Measurements from ENCODE around the gene PHRF1. TPM values are rescaled to one million over a fixed set of nuclear protein-coding genes. Genes with fewer than 3 reads are reported as not detected.

The PHRF1 gene, protein sequence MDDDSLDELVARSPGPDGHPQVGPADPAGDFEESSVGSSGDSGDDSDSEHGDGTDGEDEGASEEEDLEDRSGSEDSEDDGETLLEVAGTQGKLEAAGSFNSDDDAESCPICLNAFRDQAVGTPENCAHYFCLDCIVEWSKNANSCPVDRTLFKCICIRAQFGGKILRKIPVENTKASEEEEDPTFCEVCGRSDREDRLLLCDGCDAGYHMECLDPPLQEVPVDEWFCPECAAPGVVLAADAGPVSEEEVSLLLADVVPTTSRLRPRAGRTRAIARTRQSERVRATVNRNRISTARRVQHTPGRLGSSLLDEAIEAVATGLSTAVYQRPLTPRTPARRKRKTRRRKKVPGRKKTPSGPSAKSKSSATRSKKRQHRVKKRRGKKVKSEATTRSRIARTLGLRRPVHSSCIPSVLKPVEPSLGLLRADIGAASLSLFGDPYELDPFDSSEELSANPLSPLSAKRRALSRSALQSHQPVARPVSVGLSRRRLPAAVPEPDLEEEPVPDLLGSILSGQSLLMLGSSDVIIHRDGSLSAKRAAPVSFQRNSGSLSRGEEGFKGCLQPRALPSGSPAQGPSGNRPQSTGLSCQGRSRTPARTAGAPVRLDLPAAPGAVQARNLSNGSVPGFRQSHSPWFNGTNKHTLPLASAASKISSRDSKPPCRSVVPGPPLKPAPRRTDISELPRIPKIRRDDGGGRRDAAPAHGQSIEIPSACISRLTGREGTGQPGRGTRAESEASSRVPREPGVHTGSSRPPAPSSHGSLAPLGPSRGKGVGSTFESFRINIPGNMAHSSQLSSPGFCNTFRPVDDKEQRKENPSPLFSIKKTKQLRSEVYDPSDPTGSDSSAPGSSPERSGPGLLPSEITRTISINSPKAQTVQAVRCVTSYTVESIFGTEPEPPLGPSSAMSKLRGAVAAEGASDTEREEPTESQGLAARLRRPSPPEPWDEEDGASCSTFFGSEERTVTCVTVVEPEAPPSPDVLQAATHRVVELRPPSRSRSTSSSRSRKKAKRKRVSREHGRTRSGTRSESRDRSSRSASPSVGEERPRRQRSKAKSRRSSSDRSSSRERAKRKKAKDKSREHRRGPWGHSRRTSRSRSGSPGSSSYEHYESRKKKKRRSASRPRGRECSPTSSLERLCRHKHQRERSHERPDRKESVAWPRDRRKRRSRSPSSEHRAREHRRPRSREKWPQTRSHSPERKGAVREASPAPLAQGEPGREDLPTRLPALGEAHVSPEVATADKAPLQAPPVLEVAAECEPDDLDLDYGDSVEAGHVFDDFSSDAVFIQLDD (N-terminal part only)
- total RNA-seq, result 25.4 TPM

DNA sequence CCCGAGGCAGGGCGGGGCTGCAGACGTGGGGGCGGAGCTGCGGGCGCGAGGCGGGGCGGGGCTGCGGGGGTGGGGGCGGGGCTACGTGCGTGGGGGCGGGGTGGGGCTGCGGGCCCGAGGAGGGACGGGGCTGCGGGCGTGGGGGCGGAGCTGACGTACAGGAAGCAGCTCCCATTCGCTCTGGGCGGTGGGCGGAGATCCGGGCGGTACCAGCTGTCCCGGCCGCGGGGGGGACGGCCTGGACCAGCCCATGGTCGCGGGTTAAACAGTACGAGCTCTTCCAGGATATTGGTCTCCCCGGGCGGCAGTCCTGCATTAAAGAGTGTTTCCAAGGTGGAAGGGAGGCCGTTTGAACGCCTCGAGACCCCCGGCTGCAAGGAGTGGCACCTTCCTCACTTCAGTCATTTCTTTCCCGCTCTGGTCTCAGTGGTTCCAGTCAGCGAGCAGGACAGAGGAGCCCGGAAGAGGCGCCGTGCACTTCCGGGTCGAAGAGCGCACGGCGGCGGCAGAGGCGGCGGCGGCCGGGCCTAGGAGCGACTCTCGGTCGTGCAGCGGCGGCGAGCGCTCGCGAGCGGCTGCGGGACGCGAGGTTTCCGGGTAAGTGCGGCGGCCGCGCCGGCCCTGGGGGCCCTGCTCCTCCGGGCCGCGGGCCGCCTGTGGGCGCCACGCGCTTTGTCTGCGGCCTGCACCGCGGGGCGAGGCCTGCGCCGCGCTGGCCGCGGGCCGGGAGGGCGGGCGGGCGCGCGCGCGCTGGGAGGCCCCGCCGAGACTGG is at the start of gene PHRF1:
Gene PHRF1, plus strand, starts transcription at position 475 of the 773 bp plus-strand sequence. CDS start 5,043 bp downstream, outside the sequence.
- peak; percentile 96 for DNase-seq (ENCODE audit: low spot score)
- ATAC-seq, result peak; percentile 77

DNA sequence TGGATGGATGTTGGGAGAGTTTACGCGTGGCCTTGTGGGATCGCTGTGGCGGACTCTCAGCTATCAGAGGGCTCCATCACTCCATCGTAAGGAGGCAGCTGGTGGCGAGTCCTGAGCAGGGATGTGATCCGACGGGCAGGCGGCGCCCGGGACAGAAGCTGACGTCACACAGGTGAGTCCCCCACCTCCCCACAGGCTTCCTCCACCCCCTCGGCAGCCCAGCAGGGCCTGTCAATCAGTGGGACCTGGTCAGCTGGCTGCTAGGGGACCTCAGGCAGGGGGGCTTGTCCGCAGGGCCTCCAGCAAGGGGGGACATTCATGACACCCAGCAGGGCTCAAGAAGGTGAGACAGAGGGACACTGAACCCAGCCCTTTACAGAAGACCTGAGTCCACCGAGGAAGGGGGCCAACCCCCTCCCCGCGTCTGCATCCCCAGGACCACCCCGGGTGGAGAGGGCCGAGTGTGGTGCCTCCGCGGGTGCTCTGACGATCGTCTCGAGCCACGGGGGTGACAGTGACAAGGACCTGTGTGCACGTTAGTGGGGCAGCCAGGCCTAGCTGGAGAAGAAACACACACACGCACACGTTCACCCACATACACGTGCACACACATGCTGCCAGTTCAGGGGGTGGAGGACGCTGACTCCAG is 48.0 kb upstream of the PHRF1 start:
- ATAC-seq (no peak), DNase-seq (ENCODE audit: low spot score) (no peak)

DNA sequence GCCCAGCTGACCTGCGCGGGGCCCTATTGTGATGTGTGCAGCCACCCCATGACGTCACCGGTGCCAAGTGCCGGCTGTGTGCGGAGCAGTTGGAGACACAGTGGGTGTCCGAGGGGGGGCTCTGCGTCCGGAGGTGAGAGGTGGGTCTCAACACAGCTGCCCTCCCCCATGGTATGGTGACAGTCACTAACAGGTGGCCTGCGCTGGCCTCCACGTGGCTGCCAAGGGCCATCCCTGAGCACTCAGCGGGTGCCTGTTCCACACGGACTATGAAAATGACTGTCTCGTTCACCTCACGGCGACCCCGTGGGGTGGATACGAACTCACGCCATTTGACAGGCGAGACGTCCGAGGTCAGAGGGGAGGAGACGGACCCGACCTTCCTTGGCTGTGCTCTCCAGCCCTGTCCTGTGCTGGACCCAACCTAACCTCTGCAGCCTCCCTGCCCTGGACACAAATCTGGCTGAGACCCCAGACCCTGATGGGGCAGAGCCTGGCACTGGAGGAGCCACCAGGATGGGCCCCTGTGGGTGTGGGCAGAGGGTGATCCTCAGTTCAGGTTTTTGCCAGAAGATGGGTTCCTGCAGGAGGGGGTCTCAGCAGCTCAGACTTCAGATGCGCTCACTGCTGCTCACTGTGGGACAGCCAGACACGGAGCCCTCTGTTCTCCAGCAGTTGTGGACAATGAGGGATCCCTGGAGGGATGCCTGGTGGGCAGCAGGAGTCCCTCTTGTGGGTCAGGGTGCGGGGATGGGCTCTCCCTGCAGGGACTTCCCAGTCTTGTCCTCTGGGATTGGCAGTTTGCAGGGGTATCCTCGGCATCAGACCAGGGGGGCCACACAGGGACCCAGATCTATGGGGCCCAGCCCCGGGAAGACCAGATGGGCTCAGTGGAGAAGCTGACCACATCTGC is 47.2 kb upstream of the PHRF1 start:
- DNase-seq (ENCODE audit: low spot score) (peak; percentile 44), ATAC-seq (peak; percentile 5)

DNA sequence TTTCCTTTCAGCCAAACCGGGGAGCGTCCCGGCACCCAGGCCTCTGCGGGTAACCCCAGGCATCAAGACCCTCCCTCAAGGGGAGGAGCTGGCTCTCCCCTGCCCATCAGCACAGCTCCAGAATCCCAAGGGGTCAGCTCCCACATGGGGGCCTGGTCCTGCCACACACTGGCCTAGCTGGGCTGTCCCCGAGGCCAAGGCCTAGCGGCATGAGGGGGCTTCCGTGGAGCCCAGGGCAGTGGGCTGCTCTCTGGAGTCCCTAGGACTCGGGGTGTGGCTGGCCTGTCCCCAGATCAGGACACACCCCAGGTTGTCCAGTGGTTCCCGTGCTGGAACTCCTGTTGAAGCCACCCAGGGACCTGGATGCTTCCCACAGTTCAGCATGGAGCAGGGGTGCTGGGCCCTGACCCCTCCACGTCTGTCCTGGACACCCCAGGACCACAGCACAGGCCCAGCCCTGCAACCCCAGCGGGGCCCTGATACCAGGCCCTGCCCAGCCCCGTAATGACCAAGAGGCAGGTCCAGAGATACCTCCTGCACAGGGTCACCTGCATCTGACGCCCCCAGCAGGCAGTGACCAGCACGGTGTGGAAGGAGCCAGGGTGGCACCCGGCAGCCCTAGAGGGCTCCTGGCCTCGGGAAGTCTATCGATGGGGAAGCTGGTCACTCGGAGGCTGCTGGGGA is 46.4 kb upstream of the PHRF1 start:
- ATAC-seq (no peak), DNase-seq (ENCODE audit: low spot score) (peak; percentile 42)

DNA sequence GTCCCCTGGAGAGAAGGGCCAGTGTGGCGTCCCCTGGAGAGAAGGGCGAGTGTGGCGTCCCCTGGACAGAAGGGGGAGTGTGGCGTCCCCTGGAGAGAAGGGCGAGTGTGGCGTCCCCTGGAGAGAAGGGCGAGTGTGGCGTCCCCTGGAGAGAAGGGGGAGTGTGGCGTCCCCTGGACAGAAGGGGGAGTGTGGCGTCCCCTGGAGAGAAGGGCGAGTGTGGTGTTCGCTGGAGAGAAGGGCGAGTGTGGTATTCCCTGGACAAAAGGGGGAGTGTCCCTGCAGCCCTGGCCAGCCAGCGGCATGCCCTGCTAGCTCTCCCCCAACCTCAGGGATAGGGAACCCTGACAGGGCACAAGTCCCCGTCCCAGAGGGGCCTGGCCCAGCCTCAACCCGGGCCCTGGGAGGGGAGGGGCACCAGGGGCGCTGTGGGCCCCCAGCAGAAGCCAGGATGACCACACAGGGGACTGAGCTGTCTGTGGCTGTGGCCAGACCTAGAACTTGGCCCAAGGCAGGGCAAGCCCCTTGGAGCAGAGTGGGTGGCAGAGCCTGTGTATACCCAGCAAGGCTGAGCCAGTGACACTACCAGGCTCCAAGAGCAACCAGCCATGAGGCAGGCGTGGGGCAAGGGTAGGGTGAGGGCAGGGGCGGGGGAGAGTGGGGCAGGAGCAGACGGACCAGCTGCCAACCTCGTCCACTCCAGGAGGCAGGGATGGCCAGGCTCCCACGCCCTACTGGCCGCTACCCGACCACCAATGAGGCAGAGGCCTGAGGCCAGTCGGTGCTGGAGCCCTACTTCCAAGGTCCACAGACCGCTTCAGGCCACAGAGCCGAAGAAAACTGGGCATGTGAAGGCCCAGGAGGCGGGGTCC is 45.1 kb upstream of the PHRF1 start:
- ATAC-seq (no peak), DNase-seq (ENCODE audit: low spot score) (peak; percentile 44)

DNA sequence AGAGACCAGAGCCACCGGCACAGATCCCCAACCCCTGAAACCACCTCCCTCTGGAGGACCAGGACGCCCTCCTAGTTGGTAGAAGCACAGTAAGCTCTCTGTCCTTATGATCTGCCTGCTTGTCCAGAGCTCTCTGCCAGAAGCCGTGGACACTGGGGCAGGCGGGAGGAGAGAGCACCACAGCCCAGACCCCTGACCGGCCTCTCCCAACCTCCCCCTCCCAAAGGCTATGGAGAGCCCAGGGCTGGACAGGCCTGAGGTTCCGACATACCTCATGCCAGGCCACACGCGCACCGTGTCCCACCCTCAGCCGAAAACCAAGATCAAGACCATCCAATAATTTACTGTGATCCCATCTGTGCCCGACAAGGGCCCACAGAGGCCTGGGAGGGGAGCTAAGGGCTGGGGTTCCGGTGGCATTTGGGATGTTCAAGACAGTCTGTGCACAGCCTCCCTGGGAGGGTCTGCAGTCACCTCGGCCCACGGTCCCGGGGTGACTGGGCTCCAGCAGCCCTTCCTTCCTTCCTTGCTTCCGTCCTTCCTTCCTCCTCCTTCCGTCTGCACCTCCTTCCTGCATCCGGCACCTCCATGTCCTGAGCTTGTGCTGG is 44.2 kb upstream of the PHRF1 start:
- peak; percentile 42 for DNase-seq (ENCODE audit: low spot score)
- ATAC-seq, result no peak

DNA sequence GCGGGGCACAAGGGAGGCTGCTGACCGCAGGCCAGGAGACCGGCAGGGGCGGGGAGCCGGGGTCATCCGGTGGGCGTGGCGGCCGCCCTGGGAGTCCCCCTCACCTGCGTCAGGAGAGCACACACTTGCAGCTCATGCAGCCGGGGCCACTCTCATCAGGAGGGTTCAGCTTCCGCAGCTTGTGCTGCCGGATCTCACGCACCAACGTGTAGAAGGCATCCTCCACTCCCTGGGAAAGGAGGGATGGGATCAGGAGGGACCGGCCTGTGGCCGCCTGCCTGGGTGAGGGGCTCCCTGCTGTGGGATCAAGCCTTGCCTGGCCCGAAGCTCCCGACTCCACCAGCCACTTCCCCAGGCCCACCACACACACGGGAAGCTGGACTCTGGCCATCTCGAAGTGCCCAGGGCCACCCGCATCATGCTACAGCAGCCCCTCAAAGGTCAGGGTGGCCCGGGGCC is 43.7 kb upstream of the PHRF1 start:
- ATAC-seq, result no peak
- peak; percentile 43 for DNase-seq (ENCODE audit: low spot score)

DNA sequence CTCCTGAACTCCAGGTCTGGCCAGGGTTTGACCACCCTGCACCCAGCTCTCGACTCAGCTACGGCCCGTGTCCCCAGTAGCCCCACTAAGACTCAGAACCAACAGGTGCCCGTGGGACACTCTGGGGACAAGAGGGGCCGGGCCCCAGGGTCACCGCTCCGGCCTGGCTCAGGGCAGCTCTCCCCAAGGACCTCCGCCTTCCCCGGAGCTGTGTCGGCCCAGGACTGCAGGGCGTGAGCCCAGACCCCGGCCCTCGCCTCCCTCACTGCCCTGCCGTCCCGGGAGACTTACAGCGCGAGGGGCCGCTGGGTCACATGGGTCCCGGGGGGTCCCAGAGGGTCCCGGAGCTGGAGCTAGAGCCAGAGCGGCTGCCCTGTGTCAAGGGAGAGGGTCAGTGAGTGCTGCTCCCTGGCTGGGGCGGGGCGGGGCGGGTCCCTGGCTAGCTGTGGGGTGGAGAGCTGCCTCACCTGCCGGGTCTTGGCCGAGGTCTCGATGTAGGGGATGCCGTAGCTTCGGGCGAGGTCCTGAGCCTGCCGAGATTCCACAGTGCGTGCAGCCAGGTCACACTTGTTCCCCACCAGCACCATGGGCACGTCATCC is 43.2 kb upstream of the PHRF1 start:
- ATAC-seq (no peak), DNase-seq (ENCODE audit: low spot score) (peak; percentile 49)

DNA sequence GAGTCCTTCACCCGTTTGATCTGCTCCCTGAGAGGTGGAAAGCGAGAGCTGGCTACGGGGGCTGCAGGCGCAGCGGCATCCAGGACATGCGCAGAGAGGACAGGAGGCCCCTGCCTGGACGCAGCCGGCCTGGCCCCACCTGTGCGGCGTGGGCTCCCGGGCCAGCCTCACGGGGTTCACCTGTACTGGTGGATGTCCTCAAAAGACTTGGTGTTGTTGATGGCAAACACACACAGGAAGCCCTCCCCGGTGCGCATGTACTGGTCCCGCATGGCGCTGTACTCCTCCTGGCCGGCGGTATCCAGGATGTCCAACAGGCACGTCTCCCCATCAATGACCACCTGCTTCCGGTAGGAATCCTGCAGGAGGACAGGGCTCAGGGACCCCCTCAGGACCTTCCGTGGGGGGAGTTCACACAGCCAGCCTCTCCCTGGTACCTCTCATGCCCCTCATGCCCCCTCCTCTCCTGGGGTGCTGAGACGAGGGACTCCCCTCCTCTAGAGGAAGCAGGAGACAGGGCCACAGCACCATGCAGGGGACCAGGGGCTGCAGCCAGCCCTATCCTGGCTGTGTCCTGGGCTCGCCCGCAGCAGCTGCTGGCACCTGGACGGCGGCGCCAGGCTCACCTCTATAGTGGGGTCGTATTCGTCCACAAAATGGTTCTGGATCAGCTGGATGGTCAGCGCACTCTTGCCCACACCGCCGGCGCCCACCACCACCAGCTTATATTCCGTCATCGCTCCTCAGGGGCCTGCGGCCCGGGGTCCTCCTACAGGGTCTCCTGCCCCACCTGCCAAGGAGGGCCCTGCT is 42.5 kb upstream of the PHRF1 start:
- ATAC-seq, result no peak

DNA sequence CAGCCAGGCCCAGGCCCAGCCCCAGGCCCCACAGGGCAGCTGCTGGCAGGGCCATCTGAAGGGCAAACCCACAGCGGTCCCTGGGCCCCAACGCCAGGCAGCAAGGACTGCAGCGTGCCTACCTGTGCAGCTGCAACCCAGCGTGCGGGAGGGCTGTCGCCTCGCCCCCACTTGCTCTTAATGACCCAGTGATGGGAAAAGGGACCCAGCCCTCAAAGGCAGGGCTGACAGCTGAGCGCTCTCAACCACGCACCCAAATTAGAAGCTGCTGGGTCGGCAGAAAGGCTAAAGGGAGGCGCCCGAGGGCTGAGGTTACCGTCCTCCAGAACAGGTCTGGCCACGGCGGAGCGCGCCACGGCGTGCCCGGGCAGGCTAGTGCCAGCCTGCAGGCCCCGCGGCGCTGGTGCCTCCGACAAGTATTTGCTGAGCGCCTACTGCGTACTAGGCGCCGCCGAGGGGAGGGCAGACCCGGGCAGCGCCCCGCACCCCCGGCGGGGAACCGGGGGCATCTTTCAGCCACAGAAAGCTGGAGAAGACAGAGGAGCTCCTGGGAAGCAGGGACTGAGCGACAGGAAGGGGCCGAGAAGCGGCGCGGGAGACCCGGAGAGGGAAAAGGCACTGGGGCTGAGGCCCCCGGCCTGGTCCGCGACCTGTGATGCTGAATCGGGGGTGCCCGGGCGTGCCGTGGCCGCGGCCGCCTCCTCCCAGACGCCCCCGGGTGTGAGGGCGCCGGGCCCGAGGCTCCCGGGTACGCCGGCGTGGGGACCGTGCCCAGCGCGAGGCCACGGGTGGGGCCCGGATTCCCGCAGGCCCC is 41.7 kb upstream of the PHRF1 start:
- peak; percentile 16 for ATAC-seq
- peak; percentile 61 for DNase-seq (ENCODE audit: low spot score)

More for the DNA sequence above, 42.5 kb upstream of the PHRF1 start:
- peak; percentile 50 for DNase-seq (ENCODE audit: low spot score)

DNA sequence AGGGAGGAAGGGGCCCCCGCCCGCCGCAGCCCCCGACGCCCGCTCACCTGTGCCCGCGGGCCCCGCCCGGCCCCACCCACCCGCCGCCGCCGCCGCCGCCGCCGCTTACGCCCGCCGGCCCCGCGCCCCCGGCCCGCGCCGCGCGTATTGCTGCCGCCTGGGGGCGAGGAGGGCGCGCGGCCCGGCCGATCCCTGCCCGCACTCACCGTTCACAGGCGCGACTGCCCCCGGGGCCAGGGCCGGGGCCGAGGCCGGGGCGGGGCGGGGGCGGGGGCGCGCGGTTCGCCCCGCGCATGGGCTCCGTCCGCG is 41.1 kb upstream of the PHRF1 start:
- ATAC-seq, result no peak
- DNase-seq (ENCODE audit: low spot score), result no peak

DNA sequence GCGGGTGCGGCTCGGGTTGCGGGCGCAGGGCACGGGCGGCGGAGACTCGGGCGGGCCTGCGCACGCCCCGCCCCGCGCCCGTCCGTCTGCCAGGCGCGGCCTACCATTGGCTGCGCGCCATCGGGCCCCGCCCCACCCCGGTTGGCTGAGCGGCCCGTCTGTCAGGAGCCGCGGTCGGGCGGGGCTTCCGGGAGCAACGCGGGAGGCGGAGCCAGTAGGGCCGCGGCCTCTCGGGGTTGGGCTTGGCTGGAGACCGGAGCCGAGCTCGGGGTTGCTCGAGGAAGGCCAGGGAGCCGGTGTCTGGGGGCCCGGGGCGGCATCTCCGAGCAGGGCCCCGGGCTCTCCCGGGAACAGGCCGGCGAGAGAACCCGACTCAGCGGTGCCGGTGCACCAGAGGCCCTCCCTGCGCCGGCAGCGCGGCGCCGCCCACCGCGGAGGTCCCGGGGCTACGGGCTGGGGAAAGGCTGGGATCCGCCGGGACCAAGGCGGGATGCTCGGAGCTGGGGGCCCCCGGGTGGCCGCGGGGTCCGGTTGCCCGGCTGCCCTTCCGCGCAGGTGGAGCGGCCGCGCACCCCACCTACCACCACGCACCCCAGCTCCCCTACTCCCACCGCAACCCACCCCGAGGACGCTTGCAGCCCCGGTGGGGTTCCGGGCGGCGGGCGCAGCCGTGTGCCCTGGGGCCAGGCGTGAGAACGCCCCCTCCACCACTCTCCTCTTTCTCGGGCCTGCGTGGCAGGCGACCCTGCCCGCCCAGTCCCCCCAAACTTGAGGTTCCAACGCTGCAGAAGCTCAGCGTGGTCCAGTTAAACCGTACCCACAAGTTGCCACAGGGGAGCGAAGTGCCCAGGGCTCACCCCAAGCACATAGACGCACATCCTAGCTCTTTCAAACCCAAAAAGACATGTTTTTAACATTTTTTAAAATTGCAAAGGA is 40.5 kb upstream of the PHRF1 start, which contains the start of gene HRAS:
Gene HRAS, minus strand, starts transcription at position 58 of the 936 bp plus-strand sequence.
- ATAC-seq (peak; percentile 83), DNase-seq (ENCODE audit: low spot score) (peak; percentile 96)
